DND-41 (cell line): ENCODE data around the gene ITGB3BP.

Experiments used
- EZH2 ChIP-seq: IDR thresholded peaks from 3 replicates; pipeline ENCODE4 v1.6.1; 2012; ENCODE audit warnings: borderline replicate concordance, low read depth, mild to moderate bottlenecking, moderate library complexity, low read length, inconsistent platforms; ENCODE audit not compliant: severe bottlenecking
- TF ChIP-seq, protein P1 (sequence below): IDR thresholded peaks from 2 replicates; pipeline ENCODE4 v1.5.1; 2012; ENCODE audit warnings: borderline replicate concordance, low read length, moderate library complexity, mild to moderate bottlenecking; ENCODE audit not compliant: poor library complexity, severe bottlenecking; ENCODE audit errors: extremely low read depth

- TF ChIP-seq EZH2: no peak
- TF ChIP-seq, protein P1, sequence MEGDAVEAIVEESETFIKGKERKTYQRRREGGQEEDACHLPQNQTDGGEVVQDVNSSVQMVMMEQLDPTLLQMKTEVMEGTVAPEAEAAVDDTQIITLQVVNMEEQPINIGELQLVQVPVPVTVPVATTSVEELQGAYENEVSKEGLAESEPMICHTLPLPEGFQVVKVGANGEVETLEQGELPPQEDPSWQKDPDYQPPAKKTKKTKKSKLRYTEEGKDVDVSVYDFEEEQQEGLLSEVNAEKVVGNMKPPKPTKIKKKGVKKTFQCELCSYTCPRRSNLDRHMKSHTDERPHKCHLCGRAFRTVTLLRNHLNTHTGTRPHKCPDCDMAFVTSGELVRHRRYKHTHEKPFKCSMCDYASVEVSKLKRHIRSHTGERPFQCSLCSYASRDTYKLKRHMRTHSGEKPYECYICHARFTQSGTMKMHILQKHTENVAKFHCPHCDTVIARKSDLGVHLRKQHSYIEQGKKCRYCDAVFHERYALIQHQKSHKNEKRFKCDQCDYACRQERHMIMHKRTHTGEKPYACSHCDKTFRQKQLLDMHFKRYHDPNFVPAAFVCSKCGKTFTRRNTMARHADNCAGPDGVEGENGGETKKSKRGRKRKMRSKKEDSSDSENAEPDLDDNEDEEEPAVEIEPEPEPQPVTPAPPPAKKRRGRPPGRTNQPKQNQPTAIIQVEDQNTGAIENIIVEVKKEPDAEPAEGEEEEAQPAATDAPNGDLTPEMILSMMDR: no peak
Measured at GRCh38 chr1:63458750-63459149, 64.3 kb downstream of the ITGB3BP start.
